IMR-90 (cell line): Measurements from ENCODE around the gene FAM131B. TPM values are rescaled to one million over a fixed set of nuclear protein-coding genes. Genes with fewer than 3 reads are reported as not detected.

ENCODE experiments used
- ATAC-seq: fragments of 200-7000 bp; cut with Tn5 transposase; 2 replicates; pipeline ENCODE4 v1.9.1; 2020; ENCODE audit warnings: low read depth, mild to moderate bottlenecking, moderate library complexity
- BruUV-seq: library from RNA; stranded (reverse); fragments of 400-500 nt; replicated peaks from 2 replicates; lab custom pipeline; 2021; lab: Mats Ljungman, UMichigan
- CTCF ChIA-PET: fragments of 300-600 bp; formaldehyde crosslinking; extraction: SDS; loops from one replicate; lab custom pipeline; 2021; ENCODE audit warnings: antibody characterized with exemption; lab: Yijun Ruan, JAX
- POLR2A ChIA-PET: fragments of 300-600 bp; sonication (Branson Sonifier 250); formaldehyde crosslinking; loops from one replicate; lab custom pipeline; 2022; ENCODE audit warnings: antibody characterized with exemption; ENCODE audit not compliant: unreplicated experiment; lab: Charles Lee
- DNase-seq: peaks from one replicate; pipeline ENCODE4 v3.0.0; 2013
- H2AFZ ChIP-seq: replicated peaks from 2 replicates; pipeline ENCODE3; 2013; ENCODE audit warnings: low read length, mild to moderate bottlenecking; ENCODE audit not compliant: poor library complexity
- H2AK5ac ChIP-seq: 2 replicates; pipeline ENCODE4 v1.6.1; 2013; ENCODE audit warnings: low read depth, low read length, inconsistent platforms
- H2AK9ac ChIP-seq: replicated peaks from 2 replicates; pipeline ENCODE3; 2013; ENCODE audit warnings: mild to moderate bottlenecking, low read depth, low read length, moderate library complexity; ENCODE audit not compliant: poor library complexity
- H2BK120ac ChIP-seq: 2 replicates; pipeline ENCODE4 v1.6.1; 2013; ENCODE audit warnings: low read depth, low read length, inconsistent platforms
- H2BK15ac ChIP-seq: 3 replicates; pipeline ENCODE4 v1.6.1; 2013; ENCODE audit warnings: low read depth, low read length, inconsistent platforms
- H2BK20ac ChIP-seq: 2 replicates; pipeline ENCODE4 v1.6.1; 2013; ENCODE audit warnings: low read depth, mild to moderate bottlenecking, inconsistent platforms, low read length, moderate library complexity
- H2BK5ac ChIP-seq: 2 replicates; pipeline ENCODE4 v1.6.1; 2013; ENCODE audit warnings: mild to moderate bottlenecking, low read depth, low read length, inconsistent platforms; ENCODE audit not compliant: poor library complexity, severe bottlenecking
- H3K14ac ChIP-seq: replicated peaks from 2 replicates; pipeline ENCODE4 v1.6.1; 2013; ENCODE audit warnings: low read depth, low read length, inconsistent platforms
- H3K18ac ChIP-seq: 2 replicates; pipeline ENCODE4 v1.6.1; 2013; ENCODE audit warnings: low read depth, low read length, control low read depth
- H3K23ac ChIP-seq: 2 replicates; pipeline ENCODE4 v1.6.1; 2013; ENCODE audit warnings: low read depth, low read length, inconsistent platforms
- H3K27ac ChIP-seq: 2 replicates; pipeline ENCODE4 v1.5.1; 2013; ENCODE audit warnings: mild to moderate bottlenecking, control low read depth, low read length; ENCODE audit not compliant: insufficient read depth
- H3K27me3 ChIP-seq: 2 replicates; pipeline ENCODE4 v1.6.1; 2013; ENCODE audit warnings: low read length; ENCODE audit not compliant: control insufficient read depth, insufficient read depth
- H3K36me3 ChIP-seq: 2 replicates; pipeline ENCODE4 v1.6.1; 2013; ENCODE audit warnings: low read length, mixed read lengths; ENCODE audit not compliant: control insufficient read depth, insufficient read depth
- H3K4ac ChIP-seq: 2 replicates; pipeline ENCODE4 v1.6.1; 2013; ENCODE audit warnings: low read depth, low read length, inconsistent platforms
- H3K4me1 ChIP-seq: 2 replicates; pipeline ENCODE4 v1.6.1; 2013; ENCODE audit warnings: low read length, mixed read lengths; ENCODE audit not compliant: control insufficient read depth, insufficient read depth
- H3K4me2 ChIP-seq: 2 replicates; pipeline ENCODE4 v1.6.1; 2013; ENCODE audit warnings: low read depth, mild to moderate bottlenecking, control low read depth, low read length, moderate library complexity
- H3K4me3 ChIP-seq: 2 replicates; pipeline ENCODE4 v1.5.1; 2013; ENCODE audit warnings: low read depth, mild to moderate bottlenecking, control low read depth, low read length, moderate library complexity; ENCODE audit not compliant: insufficient read depth
- H3K56ac ChIP-seq: 2 replicates; pipeline ENCODE4 v1.6.1; 2013; ENCODE audit warnings: low read length, inconsistent platforms; ENCODE audit not compliant: insufficient read depth; ENCODE audit errors: extremely low read depth
- H3K79me1 ChIP-seq, 2 experiments: 2 replicates each; pipeline ENCODE4 v1.6.1; 2013; ENCODE audit warnings: low read length in 2 of 2, inconsistent platforms in 1 of 2, low read depth in 1 of 2
- H3K9ac ChIP-seq: 2 replicates; pipeline ENCODE4 v1.6.1; 2013; ENCODE audit warnings: low read depth, low read length, control low read depth
- H3K9me1 ChIP-seq: 2 replicates; pipeline ENCODE4 v1.6.1; 2013; ENCODE audit warnings: low read length, inconsistent platforms; ENCODE audit not compliant: insufficient read depth
- H3K9me3 ChIP-seq: 2 replicates; pipeline ENCODE4 v1.6.1; 2013; ENCODE audit warnings: low read length; ENCODE audit not compliant: control insufficient read depth, insufficient read depth
- H4K20me1 ChIP-seq: 2 replicates; pipeline ENCODE4 v1.6.1; 2013; ENCODE audit warnings: low read length, inconsistent platforms; ENCODE audit not compliant: insufficient read depth
- H4K5ac ChIP-seq: 2 replicates; pipeline ENCODE4 v1.6.1; 2013; ENCODE audit warnings: mild to moderate bottlenecking, low read depth, low read length, control low read depth
- H4K8ac ChIP-seq, 2 experiments: 2 replicates each; pipeline ENCODE4 v1.6.1; 2013; ENCODE audit warnings: low read depth in 2 of 2, low read length in 2 of 2, control low read depth in 1 of 2, inconsistent platforms in 1 of 2
- H4K91ac ChIP-seq: 2 replicates; pipeline ENCODE4 v1.6.1; 2013; ENCODE audit warnings: low read depth, low read length, inconsistent platforms; ENCODE audit not compliant: insufficient read depth
- CHD1 ChIP-seq: IDR thresholded peaks from 2 replicates; pipeline ENCODE4 v1.6.1; 2012; ENCODE audit warnings: low read depth, low read length, improper control_type of control experiment
- MAFK ChIP-seq: IDR thresholded peaks from 2 replicates; pipeline ENCODE4 v1.6.1; 2012; ENCODE audit warnings: low read depth, low read length, improper control_type of control experiment
- MXI1 ChIP-seq: IDR thresholded peaks from 2 replicates; pipeline ENCODE4 v1.6.1; 2012; ENCODE audit warnings: low read depth, mild to moderate bottlenecking, low read length, moderate library complexity, borderline replicate concordance
- POLR2A ChIP-seq: IDR thresholded peaks from 2 replicates; pipeline ENCODE4 v1.6.1; 2012; ENCODE audit warnings: mild to moderate bottlenecking, low read depth, low read length
- WGBS, 2 experiments: methylation state at CpG; one replicate each; pipeline versions ENCODE4 v1.1.5 to v1.1.7; 2013; ENCODE audit warnings: missing lambda C conversion rate in 2 of 2; ENCODE audit not compliant: insufficient read length in 1 of 2; ENCODE audit errors: extremely low coverage in 2 of 2; 5-methylcytosine and 5-hydroxymethylcytosine counted together
- dilution Hi-C: fragments of 300-500 bp; cut with HindIII; formaldehyde crosslinking; loops from one replicate; pipeline ENCODE4 v1.14.3; 2018; ENCODE audit warnings: low sequenced_read_pairs; ENCODE audit not compliant: unreplicated experiment
- in situ Hi-C: fragments of 300-500 bp; cut with MboI; formaldehyde crosslinking; loops from 3 replicates; pipeline ENCODE4 v1.14.3; 2019; ENCODE audit warnings: low sequenced_read_pairs, inconsistent platforms, mixed read lengths
- intact Hi-C: fragments of 100-400 bp; cut with micrococcal nuclease; formaldehyde crosslinking; loops from 2 replicates; pipeline ENCODE4 v1.10.0; 2022
- polyA plus RNA-seq, 3 experiments: library from polyadenylated mRNA; depleted of rRNA; stranded (reverse); fragments of >200 nt; gene quantifications; 2 replicates each; pipeline ENCODE4 v1.2.3, GENCODE V29; 2012; ENCODE audit warnings: low replicate concordance in 1 of 3
- total RNA-seq: library from RNA; depleted of rRNA; stranded (reverse); fragments of >200 nt; gene quantifications from 2 replicates; pipeline ENCODE4 v1.2.3, GENCODE V29; 2012

The FAM131B gene
- total and polyA plus RNA-seq, 2 of the 4 experiments (the other 2 are of a cell fraction) = 3.4 to 4.3 TPM

DNA sequence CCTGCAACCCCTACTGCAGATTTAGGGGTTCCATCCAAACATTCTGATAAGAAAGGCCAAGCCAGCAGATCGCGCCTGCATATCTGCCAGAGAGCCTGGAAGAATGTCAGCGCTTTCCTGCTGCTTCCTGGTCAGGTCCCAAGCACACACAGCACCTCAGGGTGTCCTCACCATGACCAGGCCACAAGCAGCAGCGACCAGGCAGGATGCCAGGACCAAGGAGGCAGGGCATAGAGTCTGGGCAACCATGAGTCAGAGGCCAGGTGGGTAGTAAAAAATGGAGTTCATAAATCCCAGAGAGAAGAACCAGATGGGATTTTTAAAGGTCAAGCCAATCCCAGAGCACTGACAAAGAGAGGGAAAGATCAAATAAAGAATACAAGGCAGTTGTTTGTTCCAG lies 5.5 kb upstream of the FAM131B start:
- peaks cover 25% of the 10 kb centered on the region for H3K27me3 ChIP-seq
- H3K36me3 ChIP-seq = no peaks in the 10 kb centered on the region
- no peak overlapping the region for H3K23ac ChIP-seq
- H2AK9ac ChIP-seq = no peak overlapping the region
- no peak overlapping the region for H3K18ac ChIP-seq
- no peak overlapping the region for H3K9ac ChIP-seq
- no peak overlapping the region for H2BK20ac ChIP-seq
- WGBS, 2 experiments = 80% methylated on average over 2 of the region's 4 CpGs; no CpG with 5 or more reads in 1 of the 2 experiments
- in situ Hi-C loops (loop anchor here (5.0 kb wide), 1 partner anchor 71 kb away; no protein-coding TSS in a partner anchor), dilution Hi-C loops (no loop called here), intact Hi-C loops (no loop called here)
- TF ChIP-seq MXI1 = no peak
- no peak for TF ChIP-seq CHD1
- TF ChIP-seq POLR2A = no peak
- no peak for TF ChIP-seq MAFK
- no peak overlapping the region for H2BK5ac ChIP-seq
- peaks cover 4% of the 10 kb centered on the region; the same call in 1 of the 2 replicates for H3K4me1 ChIP-seq
- H2AFZ ChIP-seq = no peak overlapping the region
- H4K5ac ChIP-seq = no peak overlapping the region
- H2BK15ac ChIP-seq = no peak overlapping the region
- H4K20me1 ChIP-seq = no peaks in the 10 kb centered on the region
- H3K4me3 ChIP-seq = no peak overlapping the region
- no peaks in the 10 kb centered on the region for H3K9me3 ChIP-seq
- H3K56ac ChIP-seq = no peak overlapping the region
- H3K79me1 ChIP-seq = no peaks in the 10 kb centered on the region
- BruUV-seq = no TSS peak
- H2BK120ac ChIP-seq = no peak overlapping the region
- no peak overlapping the region for H4K8ac ChIP-seq
- no peak overlapping the region for H4K91ac ChIP-seq
- no peak for ATAC-seq
- peaks cover 3% of the 10 kb centered on the region; the same call in 1 of the 2 replicates for H3K9me1 ChIP-seq
- H3K14ac ChIP-seq = no peak overlapping the region
- H2AK5ac ChIP-seq = no peak overlapping the region
- no peak overlapping the region for H3K4me2 ChIP-seq
- H3K27ac ChIP-seq = no peak overlapping the region
- no peak overlapping the region for H3K4ac ChIP-seq
- CTCF ChIA-PET = interaction anchor here (2.1 kb wide), 1 partner anchor 128 kb away, joined by 9 read pairs; no protein-coding TSS in a partner anchor
- POLR2A ChIA-PET = no interaction called here
- DNase-seq = no peak
